KMS-11 (cell line): ENCODE measurements around the gene ATF7IP.

Experiments
- H2AFZ ChIP-seq: fragments of 200-600 bp; sonication (generic); 2 replicates; pipeline ENCODE4 v1.6.1; 2016; ENCODE audit warnings: antibody characterized with exemption, mixed run types, low read depth
- H3K27ac ChIP-seq: fragments of 200-600 bp; sonication (generic); 2 replicates; pipeline ENCODE4 v1.6.1; 2016; ENCODE audit warnings: mild to moderate bottlenecking, mixed run types
- H3K27me3 ChIP-seq: fragments of 200-600 bp; sonication (generic); 2 replicates; pipeline ENCODE4 v1.6.1; 2017; ENCODE audit warnings: mild to moderate bottlenecking, low read depth, mixed run types, moderate library complexity; ENCODE audit not compliant: insufficient read depth
- H3K36me3 ChIP-seq: fragments of 200-600 bp; sonication (generic); 2 replicates; pipeline ENCODE4 v1.6.1; 2017; ENCODE audit warnings: mild to moderate bottlenecking, mixed run types; ENCODE audit not compliant: insufficient read depth
- H3K4me1 ChIP-seq: fragments of 200-600 bp; sonication (generic); 2 replicates; pipeline ENCODE4 v1.6.1; 2016; ENCODE audit warnings: mild to moderate bottlenecking, low read depth, mixed run types; ENCODE audit not compliant: poor library complexity, severe bottlenecking
- H3K4me2 ChIP-seq: fragments of 200-600 bp; sonication (generic); 2 replicates; pipeline ENCODE4 v1.7.0; 2016; ENCODE audit warnings: mild to moderate bottlenecking, mixed run types
- H3K4me3 ChIP-seq: fragments of 200-600 bp; sonication (generic); IDR thresholded peaks from 2 replicates; pipeline ENCODE4 v1.6.1; 2017; ENCODE audit warnings: low read depth, low read length, mixed read lengths; ENCODE audit not compliant: insufficient read depth
- H3K79me2 ChIP-seq: fragments of 200-600 bp; sonication (generic); 2 replicates; pipeline ENCODE4 v1.6.1; 2016; ENCODE audit warnings: low read depth, mixed run types; ENCODE audit not compliant: insufficient read depth
- H3K9ac ChIP-seq: fragments of 200-600 bp; sonication (generic); 2 replicates; pipeline ENCODE4 v1.6.1; 2016; ENCODE audit warnings: mild to moderate bottlenecking, mixed run types
- H4K20me1 ChIP-seq: fragments of 200-600 bp; sonication (generic); 2 replicates; pipeline ENCODE4 v1.6.1; 2016; ENCODE audit warnings: mild to moderate bottlenecking, mixed run types; ENCODE audit not compliant: insufficient read depth
- TF ChIP-seq, protein P1 (sequence below): fragments of 200-600 bp; sonication (generic); conservative IDR thresholded peaks from 2 replicates; pipeline ENCODE4 v1.6.1; 2017; ENCODE audit warnings: low read depth, mild to moderate bottlenecking, antibody characterized with exemption, low read length, moderate library complexity, mixed read lengths

Gene ATF7IP

GRCh38 chr12:14431975-14432374 lies 66.5 kb downstream of the ATF7IP start:
- H3K79me2 ChIP-seq: peaks cover 64% of the 10 kb centered on the region
- no peak overlapping the region for H3K4me2 ChIP-seq
- H2AFZ ChIP-seq: no peak overlapping the region
- H3K27ac ChIP-seq: no peak overlapping the region
- no peaks in the 10 kb centered on the region for H4K20me1 ChIP-seq
- no peak overlapping the region for H3K4me3 ChIP-seq
- H3K27me3 ChIP-seq: no peaks in the 10 kb centered on the region
- H3K4me1 ChIP-seq: no peaks in the 10 kb centered on the region
- H3K9ac ChIP-seq: no peak overlapping the region
- H3K36me3 ChIP-seq: no peaks in the 10 kb centered on the region
- TF ChIP-seq, protein P1, sequence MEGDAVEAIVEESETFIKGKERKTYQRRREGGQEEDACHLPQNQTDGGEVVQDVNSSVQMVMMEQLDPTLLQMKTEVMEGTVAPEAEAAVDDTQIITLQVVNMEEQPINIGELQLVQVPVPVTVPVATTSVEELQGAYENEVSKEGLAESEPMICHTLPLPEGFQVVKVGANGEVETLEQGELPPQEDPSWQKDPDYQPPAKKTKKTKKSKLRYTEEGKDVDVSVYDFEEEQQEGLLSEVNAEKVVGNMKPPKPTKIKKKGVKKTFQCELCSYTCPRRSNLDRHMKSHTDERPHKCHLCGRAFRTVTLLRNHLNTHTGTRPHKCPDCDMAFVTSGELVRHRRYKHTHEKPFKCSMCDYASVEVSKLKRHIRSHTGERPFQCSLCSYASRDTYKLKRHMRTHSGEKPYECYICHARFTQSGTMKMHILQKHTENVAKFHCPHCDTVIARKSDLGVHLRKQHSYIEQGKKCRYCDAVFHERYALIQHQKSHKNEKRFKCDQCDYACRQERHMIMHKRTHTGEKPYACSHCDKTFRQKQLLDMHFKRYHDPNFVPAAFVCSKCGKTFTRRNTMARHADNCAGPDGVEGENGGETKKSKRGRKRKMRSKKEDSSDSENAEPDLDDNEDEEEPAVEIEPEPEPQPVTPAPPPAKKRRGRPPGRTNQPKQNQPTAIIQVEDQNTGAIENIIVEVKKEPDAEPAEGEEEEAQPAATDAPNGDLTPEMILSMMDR: no peak

- Histone ChIP-seq H2AFZ (no peak overlapping the region), H3K36me3 (peaks cover 4% of the 10 kb centered on the region; the same call in 1 of the 2 replicates), H3K9ac (no peak overlapping the region), H3K4me2 (no peak overlapping the region), H3K4me1 (no peaks in the 10 kb centered on the region), H4K20me1 (no peaks in the 10 kb centered on the region), H3K79me2 (peaks cover 29% of the 10 kb centered on the region), H3K27me3 (no peaks in the 10 kb centered on the region), H3K4me3 (no peak overlapping the region), H3K27ac (no peak overlapping the region)
- TF ChIP-seq, protein P1: no peak
Measured at GRCh38 chr12:14435627-14436026, 70.1 kb downstream of the ATF7IP start.

DNA sequence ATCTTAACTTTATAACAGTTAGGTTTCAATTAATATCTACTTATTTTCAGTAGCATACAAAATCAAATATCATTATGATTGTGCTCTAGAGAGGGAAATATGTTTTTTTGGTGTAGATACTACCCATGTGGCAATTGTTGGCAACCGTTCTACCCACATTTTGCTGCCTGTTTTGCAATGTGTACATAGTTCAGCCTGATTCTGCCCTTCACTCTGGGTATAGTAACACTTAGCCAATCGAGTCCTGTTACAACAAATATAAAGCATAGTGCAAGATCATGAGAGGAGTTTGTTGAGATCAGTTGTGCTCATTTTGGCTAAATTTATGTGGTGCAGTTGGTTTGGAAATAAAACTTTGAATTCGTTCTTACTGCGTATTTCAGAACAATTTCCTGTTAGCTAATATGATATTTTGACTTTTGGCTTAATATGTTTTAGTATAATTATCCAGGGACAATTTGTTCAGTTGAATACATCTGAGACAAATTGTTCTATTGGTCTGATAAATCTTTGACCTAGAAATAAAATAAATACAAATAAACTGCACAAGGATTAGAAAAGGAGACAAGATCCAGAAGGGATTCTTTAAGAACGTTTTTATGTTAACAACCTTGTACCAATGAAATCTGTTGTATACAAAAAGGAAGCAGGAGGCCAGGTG lies 76.9 kb downstream of the ATF7IP start:
- TF ChIP-seq, protein P1: no peak
- H3K4me3 ChIP-seq: no peak overlapping the region
- no peak overlapping the region for H3K4me2 ChIP-seq
- H3K9ac ChIP-seq: no peak overlapping the region
- no peaks in the 10 kb centered on the region for H3K4me1 ChIP-seq
- H4K20me1 ChIP-seq: no peaks in the 10 kb centered on the region
- H3K36me3 ChIP-seq: peaks cover 4% of the 10 kb centered on the region; the same call in 1 of the 2 replicates
- H3K27ac ChIP-seq: no peak overlapping the region
- no peak overlapping the region for H2AFZ ChIP-seq
- no peaks in the 10 kb centered on the region for H3K79me2 ChIP-seq
- no peaks in the 10 kb centered on the region for H3K27me3 ChIP-seq

GRCh38 chr12:14443531-14443930 lies 78.0 kb downstream of the ATF7IP start:
- no peak overlapping the region for H3K27ac ChIP-seq
- H3K4me2 ChIP-seq: no peak overlapping the region
- H3K4me3 ChIP-seq: no peak overlapping the region
- H4K20me1 ChIP-seq: no peaks in the 10 kb centered on the region
- no peak overlapping the region for H3K9ac ChIP-seq
- H3K36me3 ChIP-seq: peaks cover 4% of the 10 kb centered on the region; the same call in 1 of the 2 replicates
- H3K79me2 ChIP-seq: no peaks in the 10 kb centered on the region
- TF ChIP-seq, protein P1: no peak
- no peak overlapping the region for H2AFZ ChIP-seq
- H3K4me1 ChIP-seq: no peaks in the 10 kb centered on the region
- H3K27me3 ChIP-seq: no peaks in the 10 kb centered on the region
